BLaER1 (cell line): ENCODE measurements around the gene IL32.
"Not testable (repeated sequence)": the region's sequence is repeated elsewhere in the genome, so short reads cannot be mapped to it uniquely, and the experiment has no call there.

Experiments used
- H3K27ac ChIP-seq: shearing (Covaris generic); formaldehyde crosslinking; 2 replicates; pipeline ENCODE4 v1.8.1; 2022
- H3K27me3 ChIP-seq: shearing (Covaris generic); formaldehyde crosslinking; 2 replicates; pipeline ENCODE4 v1.8.1; 2022
- H3K36me3 ChIP-seq: shearing (Covaris generic); formaldehyde crosslinking; 2 replicates; pipeline ENCODE4 v1.8.1; 2022
- H3K4me1 ChIP-seq: shearing (Covaris generic); formaldehyde crosslinking; 2 replicates; pipeline ENCODE4 v1.8.1; 2022
- H3K4me2 ChIP-seq: shearing (Covaris generic); formaldehyde crosslinking; 2 replicates; pipeline ENCODE4 v1.8.1; 2022
- H3K4me3 ChIP-seq: shearing (Covaris generic); formaldehyde crosslinking; 2 replicates; pipeline ENCODE4 v1.8.1; 2022
- H3K9ac ChIP-seq: shearing (Covaris generic); formaldehyde crosslinking; 2 replicates; pipeline ENCODE4 v1.8.1; 2022
- H3K9me3 ChIP-seq: shearing (Covaris generic); formaldehyde crosslinking; 2 replicates; pipeline ENCODE4 v1.8.1; 2022
- H4K20me1 ChIP-seq: shearing (Covaris generic); formaldehyde crosslinking; 2 replicates; pipeline ENCODE4 v1.8.1; 2022
- Cebpa-rat ChIP-seq: shearing (Covaris generic); IDR thresholded peaks from 2 replicates; pipeline ENCODE4 v1.8.1; 2022

IL32 gene

GRCh38 chr16:3076577-3076976, 11.1 kb downstream of the IL32 start:
- no peaks in the 10 kb centered on the region for H3K27me3 ChIP-seq
- no peaks in the 10 kb centered on the region for H4K20me1 ChIP-seq
- H3K4me1 ChIP-seq: peaks cover 80% of the 10 kb centered on the region
- H3K36me3 ChIP-seq: no peaks in the 10 kb centered on the region
- no peak for TF ChIP-seq Cebpa-rat
- H3K4me3 ChIP-seq: peak overlapping the region; percentile 11; the same call in 1 of the 2 replicates
- H3K27ac ChIP-seq: peak overlapping the region; percentile 90
- peaks cover 33% of the 10 kb centered on the region for H3K9me3 ChIP-seq
- peak overlapping the region; percentile 48 for H3K9ac ChIP-seq
- peak overlapping the region; percentile 87 for H3K4me2 ChIP-seq

GRCh38 chr16:3080024-3080423, 14.6 kb downstream of the IL32 start:
- no peak for TF ChIP-seq Cebpa-rat
- Histone ChIP-seq H4K20me1 (no peaks in the 10 kb centered on the region), H3K4me2 (no peak overlapping the region), H3K9ac (no peak overlapping the region), H3K27ac (no peak overlapping the region), H3K4me1 (peaks cover 53% of the 10 kb centered on the region), H3K27me3 (no peaks in the 10 kb centered on the region), H3K4me3 (no peak overlapping the region), H3K9me3 (peaks cover 33% of the 10 kb centered on the region), H3K36me3 (no peaks in the 10 kb centered on the region)

- H4K20me1 ChIP-seq, H3K9ac ChIP-seq, H3K36me3 ChIP-seq, H3K27ac ChIP-seq, H3K27me3 ChIP-seq, H3K4me2 ChIP-seq, H3K4me3 ChIP-seq: not testable (repeated sequence)
- H3K9me3 ChIP-seq: peaks cover 33% of the 10 kb centered on the region
- H3K4me1 ChIP-seq: peaks cover 53% of the 10 kb centered on the region
These were observed 16.5 kb downstream of the IL32 start for GRCh38 chr16:3081957-3082356.

GRCh38 chr16:3083408-3083807, 18.0 kb downstream of the IL32 start:
- not testable (repeated sequence) for H3K27me3 ChIP-seq, H3K4me2 ChIP-seq, H3K9ac ChIP-seq, H3K27ac ChIP-seq, H3K4me3 ChIP-seq, H4K20me1 ChIP-seq, H3K36me3 ChIP-seq
- Histone ChIP-seq H3K9me3 (peaks cover 24% of the 10 kb centered on the region), H3K4me1 (peaks cover 53% of the 10 kb centered on the region)

GRCh38 chr16:3084491-3084890, 19.1 kb downstream of the IL32 start:
- H3K27ac ChIP-seq: no peak overlapping the region
- peaks cover 19% of the 10 kb centered on the region for H3K9me3 ChIP-seq
- TF ChIP-seq Cebpa-rat: no peak
- no peak overlapping the region for H3K9ac ChIP-seq
- peaks cover 55% of the 10 kb centered on the region for H3K4me1 ChIP-seq
- no peaks in the 10 kb centered on the region for H3K36me3 ChIP-seq
- H3K27me3 ChIP-seq: no peaks in the 10 kb centered on the region
- no peaks in the 10 kb centered on the region for H4K20me1 ChIP-seq
- H3K4me2 ChIP-seq: no peak overlapping the region
- no peak overlapping the region for H3K4me3 ChIP-seq

GRCh38 chr16:3084969-3085670, 19.7 kb downstream of the IL32 start:
- Histone ChIP-seq H3K27ac (no peak overlapping the region), H3K4me3 (no peak overlapping the region), H3K4me1 (peaks cover 55% of the 10 kb centered on the region), H3K36me3 (no peaks in the 10 kb centered on the region), H3K9ac (no peak overlapping the region), H3K9me3 (peaks cover 13% of the 10 kb centered on the region), H3K27me3 (no peaks in the 10 kb centered on the region), H3K4me2 (0 out of 2 replicates have a peak overlapping the region, but pooled peaks have one; percentile 95), H4K20me1 (no peaks in the 10 kb centered on the region)
- no peak for TF ChIP-seq Cebpa-rat

- Histone ChIP-seq H3K4me2 (peak overlapping the region; percentile 95), H3K9ac (no peak overlapping the region), H3K27me3 (no peaks in the 10 kb centered on the region), H3K4me1 (peaks cover 55% of the 10 kb centered on the region), H3K27ac (peak overlapping the region; percentile 76), H3K36me3 (no peaks in the 10 kb centered on the region), H4K20me1 (no peaks in the 10 kb centered on the region), H3K9me3 (peaks cover 4% of the 10 kb centered on the region), H3K4me3 (no peak overlapping the region)
- no peak for TF ChIP-seq Cebpa-rat
These were observed 20.6 kb downstream of the IL32 start for GRCh38 chr16:3085868-3086595.

GRCh38 chr16:3086596-3087242, 21.3 kb downstream of the IL32 start:
- Histone ChIP-seq H3K27ac (peak overlapping the region; percentile 76), H3K9me3 (no peaks in the 10 kb centered on the region), H4K20me1 (no peaks in the 10 kb centered on the region), H3K9ac (peak overlapping the region; percentile 54), H3K27me3 (no peaks in the 10 kb centered on the region), H3K36me3 (no peaks in the 10 kb centered on the region), H3K4me1 (peaks cover 58% of the 10 kb centered on the region), H3K4me3 (peak overlapping the region; percentile 38), H3K4me2 (peak overlapping the region; percentile 95)
- no peak for TF ChIP-seq Cebpa-rat

- H3K27me3 ChIP-seq: no peaks in the 10 kb centered on the region
- peak overlapping the region; percentile 76 for H3K27ac ChIP-seq
These were observed 22.1 kb downstream of the IL32 start for GRCh38 chr16:3087243-3088235.

More at GRCh38 chr16:3087243-3088235, 22.1 kb downstream of the IL32 start:
- Histone ChIP-seq H3K36me3 (no peaks in the 10 kb centered on the region), H3K4me2 (peak overlapping the region; percentile 95), H4K20me1 (no peaks in the 10 kb centered on the region), H3K9ac (peak overlapping the region; percentile 54), H3K4me1 (peaks cover 66% of the 10 kb centered on the region), H3K4me3 (peak overlapping the region; percentile 38), H3K9me3 (no peaks in the 10 kb centered on the region)
- TF ChIP-seq Cebpa-rat: no peak
